ELF-1 (cell line): Measurements from ENCODE around the gene TLDC2.
"Not testable (repeated sequence)": the region's sequence is repeated elsewhere in the genome, so short reads cannot be mapped to it uniquely, and the experiment has no call there.

Experiments
- DNase-seq: peaks from one replicate; pipeline ENCODE4 v3.0.0-alpha.2; 2016; ENCODE audit warnings: low read depth, low spot score

The TLDC2 gene

DNA sequence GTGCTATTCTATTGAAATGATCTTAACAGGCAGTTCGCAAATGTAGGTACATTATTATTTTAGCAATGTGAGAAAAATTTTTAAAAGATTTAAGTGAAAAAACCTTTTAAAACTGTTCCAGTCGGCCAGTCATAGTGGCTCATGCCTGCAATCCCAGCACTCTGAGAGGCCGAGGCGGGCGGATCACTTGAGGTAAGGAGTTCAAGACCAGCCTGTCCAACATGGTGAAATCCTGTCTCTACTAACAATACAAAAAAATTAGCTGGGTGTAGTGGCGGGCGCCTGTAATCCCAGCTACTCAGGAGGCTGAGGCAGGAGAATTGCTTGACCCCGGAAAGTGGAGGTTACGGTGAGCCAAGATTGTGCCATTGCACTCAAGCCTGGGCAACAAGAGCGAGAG lies 29.6 kb downstream of the TLDC2 start:
- DNase-seq: not testable (repeated sequence)

DNA sequence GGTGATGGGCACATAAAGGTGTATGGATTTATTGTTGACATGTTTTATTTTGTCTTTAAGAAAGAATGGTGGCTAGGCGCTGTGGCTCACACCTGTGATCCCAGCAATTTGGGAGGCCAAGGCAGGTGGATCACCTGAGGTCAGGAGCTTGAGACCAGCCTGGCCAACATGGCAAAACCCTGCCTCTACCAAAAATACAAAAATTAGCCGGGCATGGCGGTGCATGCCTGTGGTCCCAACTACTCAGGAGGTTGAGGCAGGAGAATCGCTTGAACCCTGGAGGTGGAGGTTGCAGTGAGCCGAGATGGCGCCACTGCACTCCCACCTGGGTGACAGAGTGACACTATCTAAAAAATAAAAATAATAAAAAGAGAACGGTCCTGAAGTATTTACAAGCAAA lies 30.1 kb downstream of the TLDC2 start:
- DNase-seq: not testable (repeated sequence)

- DNase-seq: no peak
Measured at GRCh38 chr20:36908603-36909002, 32.7 kb downstream of the TLDC2 start.

DNA sequence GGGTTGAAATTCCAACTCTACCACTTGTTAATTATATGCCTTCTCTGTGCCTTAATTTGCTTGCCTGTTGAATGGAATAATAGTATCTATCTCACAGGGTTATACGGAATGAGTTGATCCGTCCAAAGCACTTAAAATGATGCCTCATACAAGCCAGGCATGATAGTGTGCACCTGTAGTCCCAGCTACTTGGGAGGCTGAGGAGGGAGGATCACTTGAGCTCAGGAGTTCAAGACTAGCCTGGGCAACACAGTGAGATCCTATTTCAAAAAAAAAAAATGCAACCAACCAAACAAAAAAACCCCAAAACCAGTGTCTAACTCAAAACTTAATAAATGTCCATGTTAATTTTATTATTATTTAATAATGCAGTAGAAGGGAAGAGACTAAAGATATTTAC lies 40.3 kb downstream of the TLDC2 start:
- DNase-seq: no peak

- no peak for DNase-seq
Measured at GRCh38 chr20:36917240-36917639, 41.3 kb downstream of the TLDC2 start.

DNA sequence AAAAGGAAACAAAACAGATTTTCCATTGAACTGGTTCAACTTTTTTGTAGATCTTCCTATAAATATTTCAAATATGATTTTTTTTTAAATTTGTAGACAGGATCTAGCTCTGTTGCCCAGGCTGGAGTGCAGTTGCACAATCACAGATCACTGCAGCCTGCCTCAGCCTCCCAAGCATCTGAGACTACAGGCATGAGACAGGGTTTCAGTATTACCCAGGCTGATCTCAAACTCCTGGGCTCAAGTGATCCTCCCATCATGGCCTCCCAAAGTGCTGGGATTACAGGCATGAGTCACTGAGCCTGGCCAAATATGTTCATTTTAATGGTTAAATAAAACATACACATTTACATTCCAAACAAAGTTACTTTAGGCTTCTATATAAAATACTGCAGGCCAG lies 42.0 kb downstream of the TLDC2 start:
- DNase-seq: no peak

DNA sequence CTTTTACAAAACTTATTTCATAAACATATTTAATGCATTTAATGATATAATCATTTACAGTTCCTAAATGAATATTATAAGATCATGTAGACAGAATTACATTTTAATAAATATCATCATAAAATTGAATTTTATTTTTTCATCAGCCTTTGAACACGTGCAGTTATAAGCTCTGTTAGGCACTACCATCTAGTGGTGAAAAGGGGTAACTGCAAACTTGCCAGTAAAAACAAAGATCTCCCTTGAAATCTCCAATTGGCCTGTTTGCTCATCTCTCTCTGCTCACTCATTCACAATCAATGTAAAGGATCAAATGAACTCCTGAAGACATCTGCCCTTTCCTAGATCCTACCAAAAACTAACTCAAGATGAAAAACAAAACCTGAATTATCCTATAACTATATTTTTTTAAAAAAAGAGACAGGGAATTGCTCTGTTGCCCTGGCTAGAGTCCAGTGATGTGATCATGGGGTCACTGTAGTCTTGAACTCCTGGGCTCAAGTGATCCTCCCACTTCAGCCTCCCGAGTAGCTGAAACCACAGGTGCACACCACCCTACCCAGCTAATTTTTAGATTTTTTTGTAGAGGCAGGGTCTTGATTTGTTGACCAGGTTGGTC lies 43.9 kb downstream of the TLDC2 start:
- DNase-seq: peak; percentile 18

DNA sequence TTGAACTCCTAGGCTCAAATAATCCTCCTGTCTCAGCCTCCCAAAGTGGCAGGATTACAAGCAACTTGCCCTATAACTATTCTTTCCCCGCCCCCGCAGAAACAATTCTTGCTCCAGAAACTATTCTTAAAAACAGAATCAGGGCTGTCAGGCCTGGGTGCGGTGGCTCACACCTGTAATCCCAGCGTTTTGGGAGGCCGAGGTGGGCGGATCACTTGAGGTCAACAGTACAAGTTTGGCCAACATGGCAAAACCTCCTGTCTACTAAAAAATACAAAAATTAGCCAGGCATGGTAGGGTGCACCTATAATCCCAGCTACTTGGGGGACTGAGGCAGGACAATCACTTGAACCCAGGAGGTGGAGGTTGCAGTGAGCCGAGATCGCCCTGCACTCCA lies 44.4 kb downstream of the TLDC2 start:
- DNase-seq: no peak

DNA sequence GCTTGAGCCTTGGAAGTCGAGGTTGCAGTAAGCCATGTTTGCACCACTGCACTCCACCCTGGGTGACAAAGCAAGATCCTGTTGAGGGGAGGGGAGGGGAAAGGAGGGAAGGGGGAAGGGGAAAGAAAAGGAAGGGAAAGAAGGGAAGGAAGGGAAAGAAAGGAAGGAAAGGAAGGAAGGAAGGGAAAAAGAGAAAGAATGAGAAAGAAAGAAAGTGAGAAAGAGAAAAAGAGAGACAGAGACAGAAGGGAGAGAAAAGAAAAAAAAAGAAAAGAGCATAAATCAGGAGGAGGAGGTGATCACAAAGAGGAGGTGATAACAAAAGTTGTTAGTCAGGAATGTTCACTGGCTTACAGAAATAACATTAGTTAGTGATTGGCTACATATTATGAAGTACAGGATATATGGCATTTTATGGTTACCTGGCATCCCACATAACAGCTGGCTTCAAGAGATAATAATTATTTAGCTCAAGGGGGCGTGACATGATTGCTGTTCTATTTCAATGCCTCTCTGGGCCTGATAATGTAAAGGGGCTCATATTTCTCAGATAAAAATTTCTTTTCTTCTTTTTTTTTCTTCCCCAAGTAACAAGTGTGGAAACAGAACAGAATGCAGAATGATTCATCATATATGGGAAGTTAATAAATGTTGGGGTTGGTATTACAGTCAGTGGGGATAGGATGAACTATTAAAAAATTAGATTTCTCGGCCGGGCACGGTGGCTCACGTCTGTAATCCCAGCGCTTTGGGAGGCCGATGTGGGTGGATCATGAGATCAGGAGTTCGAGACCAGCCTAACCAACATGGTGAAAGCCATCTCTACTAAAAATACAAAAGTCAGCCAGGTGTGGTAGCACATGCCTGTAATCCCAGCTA lies 48.5 kb downstream of the TLDC2 start:
- DNase-seq: no peak

- DNase-seq: peak; percentile 56
Measured at GRCh38 chr20:36925234-36925633, 49.3 kb downstream of the TLDC2 start.

GRCh38 chr20:36926653-36927200 lies 50.8 kb downstream of the TLDC2 start:
- no peak for DNase-seq

DNA sequence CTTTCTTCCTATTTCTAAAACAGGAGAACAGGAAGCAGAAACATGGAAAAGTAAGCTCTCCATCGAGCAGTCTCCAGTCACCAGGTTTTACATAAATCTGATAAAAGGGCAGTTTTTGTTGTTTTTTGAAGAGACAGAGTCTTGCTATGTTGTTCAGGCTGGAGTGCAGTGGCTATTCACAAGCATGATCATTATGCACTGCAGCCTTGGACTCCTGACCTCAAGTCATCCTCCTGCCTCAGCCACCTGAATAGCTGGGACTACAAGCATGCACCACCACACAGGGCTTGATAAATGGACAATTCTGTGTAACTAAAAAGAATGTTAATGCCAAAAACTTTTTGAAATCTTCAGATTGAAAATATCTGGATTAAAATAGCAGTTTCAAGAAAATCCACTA lies 51.8 kb downstream of the TLDC2 start:
- DNase-seq: no peak

GRCh38 chr20:36929290-36929689 lies 53.4 kb downstream of the TLDC2 start:
- no peak for DNase-seq

DNA sequence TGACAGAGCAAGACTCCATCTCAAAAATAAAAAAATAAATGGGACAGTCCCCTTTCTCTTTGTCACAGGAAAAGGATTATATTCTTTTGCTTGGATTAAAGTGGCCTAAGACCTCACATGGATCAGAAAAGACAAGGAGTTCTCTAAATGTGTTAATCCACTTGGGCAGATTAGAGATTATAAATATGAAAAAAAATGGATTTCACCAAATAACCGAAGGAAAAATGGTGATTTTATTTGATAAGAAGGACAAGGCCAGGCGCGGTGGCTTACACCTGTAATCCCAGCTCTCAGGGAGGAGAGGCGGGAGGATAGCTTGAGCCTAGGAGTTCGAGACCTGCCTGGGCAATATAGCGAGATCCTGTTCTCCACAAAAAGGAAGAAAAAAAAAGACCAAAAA lies 53.8 kb downstream of the TLDC2 start:
- no peak for DNase-seq

- DNase-seq: not testable (repeated sequence)
Measured at GRCh38 chr20:36932067-36932466, 56.1 kb downstream of the TLDC2 start.

GRCh38 chr20:36932476-36933426 lies 56.8 kb downstream of the TLDC2 start:
- DNase-seq: no peak

DNA sequence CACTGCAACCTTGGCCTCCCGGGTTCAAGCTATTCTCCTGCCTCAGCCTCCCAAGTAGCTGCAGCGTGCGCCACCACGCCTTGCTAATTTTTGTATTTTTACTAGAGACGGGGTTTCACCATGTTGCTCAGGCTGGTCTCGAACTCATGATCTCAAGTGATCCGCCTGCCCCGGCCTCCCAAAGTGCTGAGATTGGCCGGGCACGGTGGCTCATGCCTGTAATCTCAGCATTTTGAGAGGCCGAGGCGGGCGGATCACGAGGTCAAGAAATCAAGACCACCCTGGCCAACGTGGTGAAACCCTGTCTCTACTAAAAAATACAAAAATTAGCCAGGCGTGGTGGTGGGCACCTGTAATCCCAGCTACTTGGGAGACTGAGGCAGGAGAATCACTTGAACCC lies 57.6 kb downstream of the TLDC2 start:
- DNase-seq: not testable (repeated sequence)

DNA sequence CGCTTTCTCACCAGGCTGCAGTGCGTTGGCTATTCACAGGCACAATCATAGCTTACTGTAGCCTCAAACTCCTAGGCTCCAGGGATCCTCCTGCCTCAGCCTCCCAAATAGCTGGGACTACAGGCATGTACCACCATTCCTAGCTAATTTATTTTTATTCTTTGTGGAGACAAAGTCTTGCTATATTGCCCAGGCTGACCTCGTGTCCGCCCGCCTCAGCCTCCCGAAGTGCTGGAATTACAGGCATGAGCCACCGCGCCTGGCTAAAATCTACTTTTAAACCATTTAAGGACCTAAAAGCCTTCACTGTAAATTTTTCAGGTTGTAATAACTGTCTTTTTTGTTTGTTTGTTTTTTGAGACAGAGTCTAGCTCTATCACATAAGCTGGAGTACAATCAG lies 60.4 kb downstream of the TLDC2 start:
- DNase-seq: no peak

DNA sequence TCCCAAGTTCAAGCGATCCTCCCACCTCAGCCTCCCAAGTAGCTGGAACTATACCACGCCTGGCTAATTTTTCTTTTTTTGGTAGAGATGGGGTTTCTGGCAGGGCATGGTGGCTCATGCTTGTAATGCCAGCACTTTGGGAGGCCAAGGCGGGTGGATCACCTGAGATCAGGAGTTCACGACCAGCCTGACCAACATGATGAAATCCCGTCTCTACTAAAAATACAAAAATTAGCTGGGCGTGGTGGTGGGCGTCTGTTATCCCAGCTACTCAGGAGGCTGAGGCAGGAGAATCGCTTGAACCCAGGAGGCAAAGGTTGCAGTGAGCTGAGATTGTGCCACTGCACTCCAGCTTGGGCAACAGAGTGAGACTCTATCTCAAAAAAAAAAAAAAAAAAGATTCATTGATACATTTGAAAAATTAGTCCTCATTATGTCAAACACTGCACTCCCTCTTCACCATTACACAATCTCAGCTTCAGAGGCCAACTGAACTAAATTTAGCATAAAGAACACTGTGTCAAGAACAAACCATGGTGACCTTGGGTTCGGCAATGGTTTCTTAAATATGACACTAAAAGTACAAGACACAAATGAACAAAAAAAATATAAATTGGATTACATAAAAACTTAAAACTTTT lies 60.9 kb downstream of the TLDC2 start:
- not testable (repeated sequence) for DNase-seq

GRCh38 chr20:36937402-36937770 lies 61.4 kb downstream of the TLDC2 start:
- no peak for DNase-seq

DNA sequence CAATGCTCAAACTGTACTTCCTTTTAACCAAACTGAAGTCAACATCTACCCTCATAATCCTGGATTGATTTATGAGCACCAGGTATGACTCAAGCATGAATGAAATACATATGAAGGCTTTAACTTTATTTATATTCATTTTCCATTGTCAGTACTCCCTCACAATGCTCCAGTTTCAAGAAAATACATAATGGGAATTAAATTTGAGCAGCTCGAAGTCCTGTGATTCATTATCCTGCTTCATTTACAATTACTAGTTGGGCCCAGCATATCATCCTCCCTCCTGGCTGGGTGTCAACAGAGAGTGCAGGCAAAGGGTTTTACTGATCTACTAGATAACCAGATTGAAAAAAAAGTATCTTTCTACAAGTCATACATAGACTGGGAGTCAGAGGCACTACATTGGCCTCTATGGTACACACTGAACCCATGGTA lies 65.5 kb downstream of the TLDC2 start:
- DNase-seq: no peak
